DMS79 (cell line): Measurements from ENCODE around the gene VTA1.
"Not testable (repeated sequence)": the region's sequence is repeated elsewhere in the genome, so short reads cannot be mapped to it uniquely, and the experiment has no call there.

Experiments
- DNase-seq: peaks from one replicate; lab custom pipeline; 2025; lab: John Stamatoyannopoulos, UW

The VTA1 gene

GRCh38 chr6:142146828-142147662, at the start of gene VTA1, which contains the start of gene NMBR:
TSS of gene VTA1 (plus strand) at chr6:142147263. CDS start at chr6:142147288, 25 bp downstream.
TSS of gene NMBR (minus strand) at chr6:142147122. CDS start at chr6:142088658, 58,464 bp downstream.
- peak; percentile 97 for DNase-seq

DNA sequence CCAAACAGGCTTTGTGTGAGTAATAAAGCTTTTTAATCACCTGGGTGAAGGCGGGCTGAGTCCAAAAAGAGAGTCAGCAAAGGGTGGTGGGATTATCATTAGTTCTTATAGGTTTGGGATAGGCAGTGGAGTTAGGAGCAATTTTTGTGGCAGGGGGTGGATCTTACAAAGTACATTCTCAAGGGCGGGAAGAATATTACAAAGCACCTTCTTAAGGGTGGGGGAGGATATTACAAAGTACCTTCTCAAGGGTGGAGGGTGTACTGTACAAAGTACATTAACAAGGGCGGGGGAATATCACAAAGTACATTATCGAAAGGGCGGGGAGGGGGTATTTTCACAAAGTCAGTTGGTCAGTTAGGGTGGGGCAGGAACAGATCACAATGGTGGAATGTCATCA, 42.2 kb upstream of the VTA1 start:
- DNase-seq, result not testable (repeated sequence)

- not testable (repeated sequence) for DNase-seq
Observed at GRCh38 chr6:142110820-142111219, 36.2 kb upstream of the VTA1 start.

- DNase-seq, result no peak
Observed at GRCh38 chr6:142112451-142113061, 34.5 kb upstream of the VTA1 start.

DNA sequence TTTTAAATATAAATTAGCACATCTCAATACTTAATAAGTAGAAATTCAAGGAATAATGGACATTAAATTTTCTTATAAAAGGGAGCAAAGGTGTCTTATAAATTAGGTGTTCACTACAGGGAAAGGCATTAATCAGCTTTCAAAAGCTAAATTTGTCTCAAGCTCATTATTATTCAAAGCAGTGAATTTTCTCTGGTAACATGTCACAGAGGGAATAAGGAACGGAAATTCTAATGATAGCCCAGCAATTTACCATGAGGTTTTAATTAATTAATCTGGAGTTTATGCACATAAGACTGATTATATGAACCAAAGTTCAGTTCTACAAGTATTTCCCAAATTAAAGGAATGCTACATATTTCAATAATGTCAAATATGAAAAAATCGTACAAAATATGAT, 29.7 kb upstream of the VTA1 start:
- no peak for DNase-seq

- DNase-seq, result no peak
Observed at GRCh38 chr6:142118328-142118727, 28.7 kb upstream of the VTA1 start.

GRCh38 chr6:142118925-142119324, 28.1 kb upstream of the VTA1 start:
- no peak for DNase-seq

- DNase-seq, result no peak
Observed at GRCh38 chr6:142121342-142121741, 25.7 kb upstream of the VTA1 start.

GRCh38 chr6:142130814-142131213, 16.2 kb upstream of the VTA1 start:
- DNase-seq, result no peak

- no peak for DNase-seq
Observed at GRCh38 chr6:142132625-142133024, 14.4 kb upstream of the VTA1 start, which contains the start of gene GJE1. TSS of gene GJE1 (plus strand) at chr6:142132925. CDS start at chr6:142133159, 234 bp downstream.

DNA sequence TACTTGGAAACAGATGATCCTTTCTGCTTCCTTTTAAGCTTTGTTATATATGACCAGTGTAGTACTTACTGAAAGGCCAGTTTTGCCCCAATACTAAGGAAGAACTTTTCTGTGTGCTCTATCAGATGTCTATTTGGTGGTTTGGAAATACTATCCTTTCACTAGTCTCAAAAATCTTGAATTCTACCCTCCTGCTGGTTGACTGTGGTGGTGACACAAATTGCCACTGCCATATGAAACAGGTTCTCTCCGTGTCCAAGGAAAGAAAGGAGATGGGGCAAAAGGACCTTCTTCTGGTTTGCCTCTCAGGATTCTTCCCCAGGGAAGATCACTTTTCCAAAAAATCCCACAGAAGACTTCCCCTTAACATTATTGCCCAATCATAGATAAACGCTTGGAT, 8.2 kb upstream of the VTA1 start:
- DNase-seq, result no peak

DNA sequence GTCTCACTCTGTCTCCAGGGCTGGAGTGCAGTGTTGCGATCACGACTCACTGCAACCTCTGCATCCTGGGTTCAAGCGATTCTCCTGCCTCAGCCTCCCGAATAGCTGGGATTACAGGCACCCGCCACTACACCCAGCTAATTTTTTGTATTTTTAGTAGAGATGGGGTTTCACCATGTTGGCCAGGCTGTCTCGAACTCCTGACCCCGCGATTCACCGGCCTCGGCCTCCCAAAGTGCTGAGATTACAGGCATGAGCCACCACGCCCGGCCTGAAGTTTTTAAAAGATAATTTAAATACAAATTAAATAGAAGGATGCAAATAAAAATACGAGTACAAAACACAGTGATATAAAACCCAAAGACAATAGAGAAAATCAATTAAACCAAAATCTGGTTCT, 5.5 kb upstream of the VTA1 start:
- not testable (repeated sequence) for DNase-seq

GRCh38 chr6:142152746-142153145, 5.7 kb downstream of the VTA1 start:
- DNase-seq, result no peak

DNA sequence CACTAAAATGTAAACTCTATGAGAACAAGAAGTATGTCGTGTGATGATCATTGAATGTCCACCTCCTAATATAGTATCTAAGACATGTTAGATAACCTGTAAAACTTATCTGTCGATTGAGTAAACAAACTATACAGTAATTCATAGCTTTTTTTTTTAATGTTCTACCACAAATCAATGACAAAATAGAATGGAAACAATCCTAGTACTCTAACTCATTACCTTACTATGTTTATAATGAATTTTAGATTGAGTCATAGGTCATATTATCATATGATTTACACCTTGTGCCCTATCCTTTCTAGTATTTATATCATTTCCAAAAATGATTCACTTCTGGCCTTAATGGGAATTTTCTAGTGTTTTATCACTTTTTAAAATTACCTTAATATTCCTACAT, 6.1 kb downstream of the VTA1 start:
- DNase-seq, result no peak

DNA sequence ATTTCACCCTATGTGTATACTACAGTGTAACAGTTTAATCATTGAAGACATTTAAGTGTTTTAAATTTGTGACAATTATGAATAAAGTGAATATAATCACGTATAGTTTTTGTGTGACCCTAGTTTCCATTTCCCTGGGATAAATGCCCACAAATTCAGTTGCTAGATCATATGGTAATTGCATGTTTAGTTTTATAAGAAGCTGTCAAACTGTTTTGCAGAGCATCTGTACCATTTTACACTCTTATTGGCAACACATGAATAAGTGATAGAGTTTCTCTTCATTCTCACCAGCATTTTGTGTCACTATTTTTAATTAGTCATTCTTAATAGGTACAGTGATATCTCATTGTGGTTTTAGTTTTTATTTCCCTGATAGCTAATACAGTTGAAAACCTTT, 7.3 kb downstream of the VTA1 start:
- DNase-seq, result no peak

GRCh38 chr6:142155091-142155490, 8.0 kb downstream of the VTA1 start:
- DNase-seq, result no peak

DNA sequence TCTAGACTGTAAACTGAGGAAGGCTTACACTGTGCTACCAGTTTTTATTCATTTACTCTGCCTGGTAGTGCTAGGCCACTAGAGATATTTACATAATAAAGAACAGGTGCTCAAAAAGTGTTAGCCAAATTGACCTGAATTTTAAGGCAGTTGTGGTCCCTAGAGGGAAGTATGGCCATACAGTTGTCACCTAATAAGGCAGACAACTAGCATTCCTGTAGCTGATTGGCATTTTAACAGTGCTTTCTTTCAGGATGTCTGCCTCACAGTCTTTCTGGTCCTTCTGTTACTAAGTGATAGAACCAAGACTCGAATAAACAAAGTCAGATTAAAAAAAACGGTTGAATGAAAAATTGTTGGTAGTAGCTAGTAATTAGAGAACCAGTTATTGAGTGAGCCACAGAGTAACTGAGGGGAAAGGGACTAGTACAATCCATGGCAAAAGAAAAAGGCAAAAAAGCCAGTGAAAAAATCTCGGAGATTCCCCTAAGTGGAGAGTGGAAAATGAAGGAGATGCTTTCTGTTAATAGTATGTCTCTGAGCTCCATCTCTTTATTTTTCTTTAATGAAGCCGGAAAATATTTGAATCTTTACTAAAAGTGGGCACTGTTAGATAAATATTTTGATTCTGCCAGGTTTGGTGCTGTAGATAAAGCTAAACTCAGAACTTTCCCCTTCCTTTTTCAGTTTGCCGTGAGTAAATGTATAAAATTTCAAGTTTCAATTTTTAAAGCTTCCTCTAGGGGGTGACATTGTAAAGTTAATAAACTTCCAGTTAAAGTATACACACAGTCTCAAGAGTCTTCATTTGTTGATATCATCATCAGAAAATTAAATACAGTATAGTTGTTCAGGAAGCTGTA, 9.1 kb downstream of the VTA1 start:
- DNase-seq, result no peak

DNA sequence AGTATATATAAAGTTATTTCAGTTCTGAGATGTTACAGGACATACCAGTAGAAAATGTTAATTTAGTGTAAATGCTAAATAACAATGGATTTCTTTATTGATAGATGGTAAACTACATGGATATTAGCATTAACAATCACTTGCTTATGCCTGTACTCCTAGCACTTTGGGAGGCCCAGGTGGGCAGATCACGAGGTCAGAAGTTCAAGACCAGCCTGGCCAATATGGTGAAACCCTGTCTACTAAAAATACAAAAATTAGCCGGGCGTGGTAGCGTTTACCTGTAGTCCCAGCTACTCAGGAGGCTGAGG, 9.7 kb downstream of the VTA1 start:
- DNase-seq, result not testable (repeated sequence)

DNA sequence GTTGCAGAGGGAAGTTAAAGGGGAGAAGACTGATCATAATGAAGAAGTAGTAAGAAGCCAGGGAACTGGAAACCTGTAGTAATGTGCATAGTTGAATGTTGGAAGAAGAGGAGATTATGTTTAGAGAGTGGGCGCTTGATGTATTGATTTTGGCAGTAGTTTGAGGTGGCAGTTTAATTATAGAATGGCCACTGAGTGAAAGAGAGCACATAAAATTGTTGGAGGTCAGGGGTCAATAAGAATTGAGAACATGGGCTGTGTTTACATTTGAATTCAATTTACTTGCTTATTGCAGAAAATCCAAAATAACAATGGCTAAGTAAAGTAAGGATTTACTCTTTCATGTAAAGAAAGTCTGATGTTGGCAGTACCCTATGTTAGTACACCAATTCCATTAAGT, 15.7 kb downstream of the VTA1 start:
- no peak for DNase-seq

DNA sequence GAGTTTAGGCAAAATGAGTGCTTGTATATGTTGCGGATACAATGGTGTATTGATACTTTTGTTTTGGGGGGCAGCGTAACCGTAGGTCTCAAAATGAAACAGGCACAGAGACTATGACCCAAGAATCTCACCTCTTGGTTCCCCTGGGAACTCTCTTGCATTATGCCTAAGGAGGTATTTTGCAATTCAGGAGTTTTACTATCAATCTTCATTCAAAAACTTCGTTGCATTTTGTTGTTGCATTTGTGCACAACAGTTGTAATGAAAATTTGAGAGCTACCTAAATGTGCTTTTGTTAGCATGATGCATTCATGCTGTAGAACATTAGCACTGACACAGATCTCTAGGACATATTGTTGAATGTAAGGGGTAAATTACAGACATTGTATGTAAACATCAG, 18.2 kb downstream of the VTA1 start:
- no peak for DNase-seq

GRCh38 chr6:142167071-142167470, 20.0 kb downstream of the VTA1 start:
- DNase-seq, result no peak

- no peak for DNase-seq
Observed at GRCh38 chr6:142167486-142167885, 20.4 kb downstream of the VTA1 start.

GRCh38 chr6:142171351-142171750, 24.3 kb downstream of the VTA1 start:
- DNase-seq, result no peak
